Hindlimb muscle (tissue), 1 donor: ENCODE data around the gene ADGRL2. TPM values are rescaled to one million over a fixed set of nuclear protein-coding genes. Genes with fewer than 3 reads are reported as not detected.

Experiments
- DNase-seq: peaks from one replicate; pipeline ENCODE4 v3.0.0-alpha.2; 2013
- polyA plus RNA-seq: library from polyadenylated mRNA; unstranded; fragments of 120-200 nt; gene quantifications from one replicate; pipeline ENCODE4 v1.2.1, GENCODE V29; 2013; ENCODE audit not compliant: insufficient read length

ADGRL2 gene
- polyA plus RNA-seq, result 75.7 TPM

DNA sequence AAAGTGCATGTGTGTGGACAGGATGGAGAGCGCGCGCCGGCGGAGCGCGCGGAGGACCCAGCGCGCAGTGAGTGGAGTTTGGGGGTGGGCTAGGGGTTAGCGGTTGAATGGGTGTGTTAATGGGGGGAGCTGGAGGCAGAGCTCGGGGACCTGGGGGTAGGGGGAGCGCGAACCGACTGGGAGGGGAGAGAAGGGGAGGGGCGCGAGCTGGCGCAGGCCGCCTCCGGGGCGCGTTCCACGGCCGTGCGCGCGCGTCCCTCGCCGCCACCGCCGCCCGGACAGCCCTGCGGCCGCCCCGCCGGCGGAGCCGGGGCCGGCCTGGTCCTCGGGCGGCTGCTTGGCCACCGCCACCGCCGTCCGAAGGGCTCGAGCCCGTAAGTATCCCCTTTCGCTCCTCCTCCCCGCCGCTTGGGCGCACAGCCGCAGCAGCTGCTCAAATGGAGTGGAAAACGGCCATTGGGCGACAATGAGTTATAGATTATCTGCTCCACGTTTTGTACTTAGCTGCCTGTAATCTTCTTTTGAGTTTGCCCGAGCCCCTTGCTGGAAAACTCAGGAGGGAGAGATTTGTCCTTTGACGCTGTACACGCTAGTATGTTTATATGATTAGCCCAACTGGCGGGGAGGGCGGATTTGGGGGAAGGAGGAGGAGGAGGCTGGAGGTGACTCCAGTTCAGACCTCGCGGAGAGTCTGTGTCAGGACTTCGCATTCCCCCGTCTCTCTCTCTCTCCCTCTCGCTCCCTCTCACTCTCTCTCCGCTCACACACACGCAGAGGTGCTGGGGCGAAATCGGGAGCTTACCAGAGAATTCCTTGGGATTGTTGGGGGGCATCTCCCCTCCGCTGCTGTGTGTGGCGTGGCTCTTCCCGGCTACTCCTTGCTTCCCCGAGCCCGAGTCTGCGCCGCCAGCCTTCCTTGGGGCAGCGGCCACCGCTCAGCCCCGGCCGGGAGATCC is at the start of gene ADGRL2:
TSS of gene ADGRL2 (plus strand) at position 240 of the 956 bp plus-strand sequence. CDS start 36,051 bp downstream, outside the sequence.
- DNase-seq, result peak; percentile 92

DNA sequence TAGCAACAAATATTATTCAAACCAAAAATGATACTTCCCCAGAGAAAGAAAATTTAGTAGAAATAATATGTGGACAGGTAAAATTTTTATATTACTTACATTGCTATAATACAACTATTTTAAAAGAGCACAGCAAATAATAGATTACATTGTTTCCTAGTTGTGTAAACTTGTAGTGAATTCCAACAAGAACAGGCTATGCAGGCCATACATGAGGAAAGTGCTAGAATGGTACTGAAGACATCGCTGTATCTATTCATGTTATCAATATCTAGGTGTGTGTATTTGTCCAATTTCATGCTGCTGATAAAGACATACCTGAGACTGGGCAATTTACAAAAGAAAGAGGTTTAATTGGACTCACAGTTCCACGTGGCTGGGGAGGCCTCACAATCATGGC is 47.9 kb upstream of the ADGRL2 start:
- DNase-seq, result no peak

DNA sequence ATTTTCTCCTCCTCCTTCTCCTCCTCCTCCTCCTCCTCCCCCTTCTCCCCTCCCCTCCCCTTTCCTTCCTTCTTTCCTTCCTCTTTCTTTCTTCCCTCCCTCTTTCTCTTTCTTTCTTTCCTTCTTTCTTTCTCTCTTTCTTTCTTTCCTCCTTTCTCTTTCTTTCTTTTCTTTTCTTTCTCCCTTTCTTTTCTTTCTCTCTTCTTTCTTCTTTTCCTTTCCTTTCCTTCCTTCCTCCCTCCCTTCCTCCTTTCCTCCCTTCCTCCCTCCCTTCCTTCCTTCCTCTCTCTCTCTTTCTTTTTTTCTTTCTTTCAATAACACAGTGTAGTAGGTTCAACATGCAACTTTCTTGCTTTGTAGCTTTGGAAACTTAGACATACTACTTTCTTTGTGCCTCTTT is 46.3 kb upstream of the ADGRL2 start:
- no peak for DNase-seq

- DNase-seq, result no peak
Observed at GRCh38 chr1:81756872-81757271, 43.9 kb upstream of the ADGRL2 start.

DNA sequence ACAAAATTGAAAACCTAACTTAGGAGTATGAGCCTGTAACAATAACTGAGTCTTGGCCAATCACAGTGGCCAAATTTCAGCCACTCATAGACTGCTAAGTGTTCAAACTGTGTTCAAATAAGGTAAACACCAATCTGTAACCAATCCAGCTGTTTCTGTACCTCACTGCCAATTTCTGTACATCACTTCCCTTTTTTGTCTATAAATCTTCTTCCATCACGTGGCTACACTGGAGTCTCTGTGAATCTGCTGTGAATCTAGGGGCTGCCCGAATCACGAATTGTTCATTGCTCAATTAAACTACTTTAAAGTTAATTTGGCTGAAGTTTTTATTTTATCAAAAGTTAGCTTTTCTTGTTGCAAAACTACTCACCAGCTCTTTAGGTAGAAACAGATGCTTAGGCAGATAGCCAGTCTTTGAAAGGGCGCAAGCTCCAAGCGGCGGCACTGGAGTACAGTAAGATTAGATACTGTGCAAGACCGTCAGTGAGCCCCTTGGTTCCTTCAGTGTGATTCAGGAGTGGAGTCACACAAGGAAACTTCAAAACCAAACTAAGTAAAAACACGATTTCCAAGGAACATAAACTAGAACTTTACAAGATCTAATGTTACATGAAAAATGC is 43.2 kb upstream of the ADGRL2 start:
- DNase-seq, result no peak

- DNase-seq, result no peak
Observed at GRCh38 chr1:81758181-81758580, 42.6 kb upstream of the ADGRL2 start.

GRCh38 chr1:81760477-81761097 is 40.1 kb upstream of the ADGRL2 start:
- DNase-seq, result no peak

GRCh38 chr1:81775510-81775909 is 25.2 kb upstream of the ADGRL2 start:
- DNase-seq, result no peak

GRCh38 chr1:81780705-81781454 is 19.9 kb upstream of the ADGRL2 start:
- DNase-seq, result no peak

- no peak for DNase-seq
Observed at GRCh38 chr1:81781749-81782148, 19.0 kb upstream of the ADGRL2 start.

DNA sequence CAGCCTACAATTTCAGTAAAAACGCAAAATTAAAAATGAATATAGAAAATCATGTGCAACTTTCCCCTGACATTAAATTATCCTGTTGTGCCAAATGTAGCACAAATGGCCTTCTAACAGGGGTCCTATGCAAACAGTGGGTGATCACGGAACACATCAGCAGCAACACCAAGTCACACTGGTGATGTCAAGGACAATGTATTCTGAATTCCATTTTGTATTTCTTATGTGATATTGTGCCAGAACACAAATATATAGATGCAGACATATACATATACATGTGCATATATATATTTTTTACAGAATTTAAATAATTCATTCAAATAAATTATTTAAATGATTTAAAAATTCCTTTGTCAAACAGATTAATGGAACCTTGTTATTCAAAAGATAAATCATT is 8.6 kb upstream of the ADGRL2 start:
- DNase-seq, result no peak

DNA sequence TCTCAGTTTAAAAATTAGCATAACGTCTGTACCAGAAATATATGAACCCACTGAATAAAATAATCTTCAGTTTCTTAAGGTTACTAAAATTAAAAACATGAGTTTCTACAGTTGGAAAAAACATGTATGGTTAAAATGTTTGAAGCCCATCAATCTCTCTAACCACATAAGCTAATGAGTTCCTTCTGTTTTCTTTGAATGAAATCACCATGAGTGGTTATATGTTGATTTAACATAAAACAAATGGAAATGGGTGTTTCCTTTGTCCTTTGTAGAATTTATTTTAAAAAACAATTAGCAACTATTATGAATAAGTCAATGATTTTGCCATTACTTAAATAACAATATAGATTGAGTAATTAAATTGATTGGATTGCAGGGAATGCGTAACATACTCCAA is 3.0 kb upstream of the ADGRL2 start:
- DNase-seq, result no peak

DNA sequence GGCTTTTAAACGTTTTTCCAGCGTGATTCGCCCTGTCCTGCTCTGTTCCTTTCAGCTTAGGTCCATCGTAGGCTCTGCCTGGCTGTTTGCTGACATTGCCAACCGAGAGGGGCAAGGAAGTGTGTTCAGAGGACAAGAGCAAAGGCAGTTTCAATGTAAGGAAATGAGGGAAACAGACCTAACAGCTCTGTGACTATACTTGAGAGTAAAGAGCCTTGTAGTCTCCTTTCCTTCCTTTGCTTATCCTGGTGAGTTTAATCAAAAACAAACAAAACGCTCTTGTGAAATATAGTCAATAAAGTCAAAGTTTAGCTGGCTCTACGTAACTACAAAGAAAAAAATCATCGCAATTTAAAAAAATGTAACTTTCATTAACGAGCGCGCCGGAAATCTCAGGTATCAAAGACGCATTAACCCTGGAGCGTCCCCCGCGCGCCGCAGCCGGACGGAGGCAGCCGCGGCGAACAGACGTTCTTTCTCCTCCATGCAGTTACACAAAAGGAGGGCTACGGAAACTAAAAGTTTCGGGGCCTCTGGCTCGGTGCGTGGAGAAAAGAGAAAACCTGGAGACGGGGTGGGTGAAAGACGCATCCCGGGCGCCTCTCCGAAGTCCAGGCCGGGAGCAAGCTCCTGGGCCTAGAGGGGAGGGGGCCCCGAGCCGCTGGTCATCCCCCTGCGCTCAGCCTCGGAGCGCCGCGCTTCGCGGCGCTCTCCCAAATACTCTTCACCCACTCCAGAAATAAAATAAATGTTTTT is 617 bp upstream of the ADGRL2 start:
- DNase-seq, result peak; percentile 88

DNA sequence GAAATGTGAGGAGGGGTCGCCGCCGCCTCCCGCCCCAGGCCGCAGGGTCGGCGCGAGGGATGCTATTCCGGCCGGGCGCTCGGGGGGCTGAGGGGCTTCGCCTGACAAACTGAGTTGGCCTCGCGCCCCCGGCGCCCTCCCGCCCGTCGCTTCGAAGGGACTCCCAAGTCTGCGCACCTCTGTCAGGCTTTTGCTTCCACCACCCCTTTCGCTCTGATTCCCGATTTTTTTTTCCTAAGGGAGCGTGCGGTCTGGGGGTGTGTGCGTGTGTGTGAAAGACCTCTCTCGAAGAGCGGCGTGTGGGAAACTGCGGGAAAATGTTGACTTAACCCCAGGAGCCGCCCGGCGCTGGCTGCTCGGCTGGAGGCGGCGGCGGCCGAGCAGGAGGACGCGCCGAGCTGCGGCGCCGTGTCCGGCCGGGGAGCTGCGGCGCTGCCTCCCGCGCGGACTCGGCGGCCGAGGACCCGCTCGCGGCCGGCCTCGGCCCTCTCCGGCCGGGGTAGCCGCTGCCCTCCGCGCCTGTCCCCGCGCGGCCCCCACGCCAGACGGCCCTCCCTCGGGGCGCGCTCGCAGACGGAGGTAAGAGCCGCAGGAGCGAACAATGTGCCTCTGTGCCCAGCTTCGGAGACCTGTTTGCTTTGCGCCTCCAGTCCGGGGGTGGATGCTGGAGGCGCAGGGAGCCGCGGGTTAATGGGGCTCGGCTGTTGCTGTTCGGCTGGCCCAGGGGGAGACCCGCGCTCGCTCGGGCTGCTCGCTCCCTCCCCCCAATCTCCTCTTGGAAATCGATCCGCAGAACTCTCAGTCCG is 1.1 kb downstream of the ADGRL2 start:
- peak; percentile 56 for DNase-seq

DNA sequence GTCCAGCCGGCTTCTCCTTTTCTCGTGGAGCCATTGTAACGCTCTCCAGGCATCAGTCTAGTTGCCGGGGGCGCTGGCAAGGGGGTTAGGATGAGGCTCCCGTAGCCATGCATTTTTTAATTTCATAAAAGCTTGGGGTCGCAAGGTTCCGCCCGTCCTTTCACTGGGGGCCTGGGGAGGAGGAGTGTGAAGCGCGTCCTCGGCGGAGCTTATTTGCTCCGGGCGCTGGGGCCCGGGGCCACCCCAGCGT is 1.6 kb downstream of the ADGRL2 start:
- DNase-seq, result no peak

GRCh38 chr1:81802707-81803430 is 2.1 kb downstream of the ADGRL2 start:
- peak; percentile 83 for DNase-seq

DNA sequence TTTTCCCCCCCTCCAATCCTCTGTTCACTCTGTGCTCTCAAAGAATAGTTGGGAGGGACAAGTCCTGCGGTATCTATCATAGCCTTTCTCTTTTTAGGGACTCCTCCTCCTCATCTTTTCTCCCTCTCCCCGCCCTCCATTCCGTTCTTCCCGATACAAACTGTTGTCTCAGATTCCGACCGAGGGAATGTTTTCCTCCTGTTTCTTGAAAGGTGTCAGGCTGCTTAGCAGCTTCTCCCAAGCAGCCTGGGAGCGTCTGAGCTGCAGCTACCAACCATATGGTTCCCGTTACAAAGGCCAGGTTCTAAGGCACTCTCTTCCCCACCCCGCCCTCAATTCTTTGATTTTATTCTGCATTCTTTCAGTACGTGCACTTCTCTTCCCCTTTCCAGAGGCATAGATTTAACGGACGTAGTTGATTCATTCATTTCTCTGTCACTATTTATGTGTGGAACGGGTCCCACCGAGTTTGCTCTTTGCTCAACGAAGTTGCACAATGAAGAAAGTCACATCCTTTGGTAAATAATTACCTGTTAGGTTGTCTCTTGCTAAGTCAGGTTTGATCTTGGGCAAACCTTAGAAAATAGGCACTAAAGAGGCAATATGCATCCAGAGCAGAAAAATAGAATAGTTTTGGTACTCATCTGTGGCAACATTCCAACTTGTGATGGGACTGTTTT is 2.8 kb downstream of the ADGRL2 start:
- peak; percentile 34 for DNase-seq

GRCh38 chr1:81804312-81804711 is 3.6 kb downstream of the ADGRL2 start:
- DNase-seq, result no peak

DNA sequence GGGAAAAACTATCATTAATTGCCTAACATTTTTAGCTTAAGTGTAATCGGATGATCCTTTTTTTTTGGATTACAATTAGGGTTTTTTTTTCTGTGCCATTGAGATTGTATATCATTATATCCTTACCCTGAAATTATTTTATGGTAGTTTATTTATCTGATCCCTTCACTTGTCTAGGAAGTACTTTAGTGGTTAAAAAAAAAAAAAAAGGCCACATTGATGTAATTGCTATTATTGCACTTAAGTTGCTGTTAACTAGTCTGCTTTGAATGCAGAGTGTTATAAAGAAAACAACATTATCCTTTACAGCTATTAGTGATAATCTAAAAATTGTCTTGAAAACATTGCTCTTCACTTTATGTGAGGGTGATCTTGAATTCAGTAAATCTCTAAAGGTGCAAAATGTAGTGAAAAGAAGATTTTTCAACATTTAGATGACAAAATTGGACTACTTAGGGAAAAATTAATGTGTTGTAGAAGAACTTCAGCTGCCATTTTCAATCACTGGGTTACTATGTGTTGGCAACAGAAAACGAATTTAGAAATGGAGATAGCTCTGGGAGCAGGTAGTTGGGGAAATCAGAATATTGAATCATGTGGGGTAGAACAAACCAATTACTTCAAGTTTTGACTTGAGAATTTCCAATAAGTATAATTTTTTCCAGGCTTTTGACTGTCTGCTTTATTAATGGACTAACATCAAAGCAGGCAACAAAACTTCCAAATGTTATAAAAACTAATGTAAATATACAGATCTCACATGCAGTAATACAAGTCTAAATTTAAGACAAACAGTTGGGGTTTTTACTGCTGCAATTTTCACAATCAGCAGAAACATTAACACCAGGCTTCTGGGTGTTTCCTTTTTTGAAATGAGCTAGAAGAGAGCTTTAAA is 5.0 kb downstream of the ADGRL2 start:
- DNase-seq, result no peak
